LHCN-M2 (cell line): Measurements from ENCODE around the gene NR2F1. TPM values are rescaled to one million over a fixed set of nuclear protein-coding genes. Genes with fewer than 3 reads are reported as not detected.

Experiments
- DNase-seq: peaks from one replicate; pipeline ENCODE4 v3.0.0-alpha.2; 2012; ENCODE audit warnings: low read depth
- total RNA-seq: library from RNA; depleted of rRNA; stranded (reverse); fragments of >200 nt; gene quantifications from 2 replicates; pipeline ENCODE4 v1.2.3, GENCODE V29; 2014

The NR2F1 gene
- total RNA-seq, 1 experiment from 2014 or later: 16.8 TPM

- DNase-seq: no peak
These were observed 21.0 kb downstream of the NR2F1 start for GRCh38 chr5:93603793-93604643.

GRCh38 chr5:93604644-93605515 is 21.9 kb downstream of the NR2F1 start:
- DNase-seq: no peak

DNA sequence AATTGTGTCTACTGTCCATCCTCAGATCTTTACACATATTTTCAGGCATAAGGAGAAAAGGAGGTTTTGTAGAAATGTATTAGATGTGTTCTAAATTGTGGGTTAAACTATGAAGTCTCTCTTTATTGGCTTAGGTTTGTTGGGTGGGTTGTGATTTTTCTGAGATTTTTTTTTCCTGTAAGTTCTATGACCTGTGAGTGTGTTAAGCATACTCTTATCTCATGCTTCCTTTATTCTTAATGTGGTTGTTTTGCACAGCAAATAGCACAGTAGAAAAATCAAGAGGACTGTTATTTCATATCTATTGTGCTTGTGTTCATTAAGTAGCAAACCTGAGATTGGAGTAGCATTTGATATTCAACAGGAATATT is 23.3 kb downstream of the NR2F1 start:
- no peak for DNase-seq

DNA sequence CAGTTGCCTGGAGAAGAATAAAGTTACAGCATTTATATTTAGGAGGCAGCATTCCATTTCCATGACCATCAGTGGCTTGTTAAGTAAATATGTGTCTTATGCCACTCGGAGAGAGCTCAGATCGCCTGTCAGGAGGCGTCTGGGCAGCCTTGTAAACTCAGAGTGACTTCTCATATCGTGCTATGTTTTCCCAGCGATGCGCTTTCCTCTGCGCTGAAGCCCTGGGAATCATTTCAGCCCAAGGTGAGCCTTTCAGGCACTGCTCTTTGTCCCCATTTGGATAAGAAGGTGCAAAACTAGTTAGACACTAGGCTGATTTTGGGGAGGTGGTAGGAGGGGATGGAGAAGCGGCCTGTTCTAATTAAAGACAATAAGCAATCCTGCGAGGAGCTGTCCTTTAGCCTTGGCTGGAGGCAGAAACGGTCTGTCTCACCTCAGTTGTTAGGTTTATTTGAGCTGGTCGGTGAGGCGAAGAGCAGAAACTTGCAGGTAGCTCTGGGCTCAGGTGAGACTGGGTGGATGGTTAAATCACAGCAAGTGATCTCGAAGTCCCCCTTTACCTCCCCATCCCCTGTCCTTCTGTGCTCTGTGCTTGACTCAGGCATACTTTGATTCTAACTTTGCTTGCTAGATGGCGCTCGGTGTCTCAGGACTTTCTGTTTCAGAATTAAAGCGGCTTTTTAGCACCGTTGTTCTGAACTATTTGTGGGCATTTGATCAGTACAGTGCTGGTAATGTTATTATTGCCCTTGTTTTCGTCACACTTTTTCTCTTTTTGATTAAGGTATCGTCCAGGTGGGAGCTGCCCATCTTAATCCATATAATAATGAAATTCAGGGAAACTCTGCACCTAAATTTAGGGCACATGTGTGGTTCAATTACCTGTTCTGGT is 24.6 kb downstream of the NR2F1 start:
- peak; percentile 82 for DNase-seq

GRCh38 chr5:93608855-93609254 is 25.8 kb downstream of the NR2F1 start:
- no peak for DNase-seq

- no peak for DNase-seq
These were observed 26.7 kb downstream of the NR2F1 start for GRCh38 chr5:93609762-93610161.

GRCh38 chr5:93610581-93611272 is 27.7 kb downstream of the NR2F1 start:
- no peak for DNase-seq

DNA sequence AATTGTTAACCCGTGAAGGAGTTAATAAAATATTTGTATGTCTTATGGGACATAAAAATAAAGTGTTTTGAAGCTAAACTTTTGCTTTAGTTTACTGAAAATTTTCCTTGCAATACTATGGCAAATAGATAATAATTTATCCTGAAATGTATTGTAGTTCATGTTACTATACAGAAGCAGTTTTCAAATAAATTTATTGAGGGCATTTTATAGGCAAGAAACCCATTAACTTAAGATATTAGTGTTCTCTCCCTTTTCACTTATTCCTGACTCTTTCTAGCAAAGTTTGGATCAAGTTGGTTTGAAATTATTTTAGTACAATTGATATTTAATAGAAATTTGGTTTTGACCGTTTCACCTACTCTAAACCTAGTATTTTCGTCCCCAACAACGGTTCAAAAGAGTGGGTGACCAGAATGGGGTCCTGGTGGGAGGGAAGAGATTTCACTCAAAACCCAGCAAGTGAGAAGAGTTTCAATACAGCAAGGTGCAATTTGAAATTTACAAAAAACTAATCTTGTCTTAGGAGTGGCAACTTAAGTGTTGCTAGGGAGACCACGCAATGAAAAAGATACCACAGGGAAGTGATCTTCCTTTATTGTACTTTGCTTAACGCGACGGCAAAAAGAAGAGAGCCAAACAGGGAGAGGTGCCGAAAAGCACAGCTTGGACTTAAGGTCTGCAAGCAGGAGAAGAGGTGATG is 28.4 kb downstream of the NR2F1 start:
- no peak for DNase-seq

DNA sequence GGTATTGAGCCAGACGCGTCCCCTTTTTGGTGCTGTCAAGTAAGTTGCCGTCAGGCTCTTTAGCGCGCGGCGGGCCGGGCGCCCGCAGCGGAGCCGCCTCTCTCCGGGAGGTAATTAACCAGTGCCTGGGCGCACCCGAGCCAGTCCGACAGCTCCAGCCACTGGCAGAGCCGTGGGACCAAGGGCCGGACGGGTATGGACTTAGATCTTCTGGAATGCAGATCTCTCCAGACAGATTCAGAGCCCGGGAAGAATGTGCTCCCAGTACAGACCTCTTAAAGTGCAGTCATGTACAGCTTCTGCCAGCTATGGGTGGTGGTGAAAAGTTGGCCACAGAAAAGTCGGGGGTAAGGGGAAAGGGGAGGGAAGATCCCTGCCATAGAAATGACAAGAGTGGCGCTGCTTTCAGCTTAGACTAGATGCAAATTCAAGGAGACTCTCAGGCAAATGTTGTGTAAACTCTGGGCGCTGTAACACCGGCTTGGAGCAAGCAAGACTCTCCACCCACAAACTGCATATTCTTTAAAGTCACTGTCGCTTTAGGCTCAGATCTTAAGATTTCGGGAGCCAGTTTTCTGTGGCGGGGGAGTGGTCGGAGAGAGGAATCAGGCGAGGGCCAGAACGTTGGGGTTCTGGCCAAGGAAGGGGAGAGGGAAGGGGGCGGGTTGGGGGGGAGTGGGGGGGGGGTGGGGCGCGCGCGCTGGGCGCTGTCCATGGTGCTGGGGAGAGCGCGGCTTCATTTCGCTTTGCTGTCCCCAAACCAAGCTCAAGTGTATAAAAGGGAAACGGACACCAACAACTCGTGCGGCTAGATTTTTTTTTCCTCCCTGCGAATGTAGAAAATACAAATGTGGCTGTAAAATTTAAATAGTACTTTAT is 29.2 kb downstream of the NR2F1 start:
- DNase-seq: peak; percentile 32

- DNase-seq: no peak
These were observed 29.8 kb downstream of the NR2F1 start for GRCh38 chr5:93612855-93613243.

GRCh38 chr5:93616538-93617174 is 33.6 kb downstream of the NR2F1 start:
- DNase-seq: no peak

DNA sequence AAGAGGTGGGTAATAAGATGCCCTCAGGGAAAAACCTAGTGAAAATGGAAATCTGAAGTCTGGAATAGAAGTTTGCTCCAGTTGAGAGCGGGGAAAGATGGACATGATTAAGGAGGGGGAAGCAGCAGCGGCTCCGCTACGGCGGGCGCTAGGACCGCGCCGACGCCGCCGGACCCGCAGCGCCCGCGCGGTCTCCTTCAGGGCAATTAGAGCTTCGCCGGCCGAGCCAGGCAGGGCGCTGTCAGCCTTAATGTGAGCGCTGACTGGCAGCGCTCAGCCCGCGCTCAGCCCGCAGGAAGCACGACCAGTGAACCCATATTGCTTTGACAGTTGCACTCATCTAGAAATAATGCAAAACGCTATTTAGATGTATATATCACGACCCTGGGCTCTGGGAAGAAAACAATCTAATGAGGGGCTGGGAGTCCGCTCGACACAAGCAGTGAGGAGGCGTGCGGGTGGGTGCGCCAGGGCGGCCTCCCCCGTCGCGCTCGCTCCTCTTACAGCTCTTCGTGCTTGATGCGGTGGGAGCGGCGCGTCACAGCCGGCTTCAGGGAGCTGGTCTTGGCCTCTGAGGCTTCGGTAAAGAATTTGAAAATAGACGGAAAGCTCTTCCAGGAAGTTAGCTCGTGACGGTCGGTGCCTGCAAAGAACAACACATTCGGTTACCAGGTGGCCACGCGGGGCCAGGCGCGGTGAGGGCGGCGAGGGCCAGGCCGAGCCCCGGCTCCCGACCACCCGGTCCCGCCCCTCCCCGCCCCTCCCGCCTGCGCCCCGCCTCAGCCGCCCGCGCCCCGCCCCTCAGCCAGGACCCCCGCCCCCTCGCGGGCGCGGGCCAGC is 37.7 kb downstream of the NR2F1 start:
- peak; percentile 74 for DNase-seq

- peak; percentile 84 for DNase-seq
These were observed 38.3 kb downstream of the NR2F1 start for GRCh38 chr5:93621327-93621798.

DNA sequence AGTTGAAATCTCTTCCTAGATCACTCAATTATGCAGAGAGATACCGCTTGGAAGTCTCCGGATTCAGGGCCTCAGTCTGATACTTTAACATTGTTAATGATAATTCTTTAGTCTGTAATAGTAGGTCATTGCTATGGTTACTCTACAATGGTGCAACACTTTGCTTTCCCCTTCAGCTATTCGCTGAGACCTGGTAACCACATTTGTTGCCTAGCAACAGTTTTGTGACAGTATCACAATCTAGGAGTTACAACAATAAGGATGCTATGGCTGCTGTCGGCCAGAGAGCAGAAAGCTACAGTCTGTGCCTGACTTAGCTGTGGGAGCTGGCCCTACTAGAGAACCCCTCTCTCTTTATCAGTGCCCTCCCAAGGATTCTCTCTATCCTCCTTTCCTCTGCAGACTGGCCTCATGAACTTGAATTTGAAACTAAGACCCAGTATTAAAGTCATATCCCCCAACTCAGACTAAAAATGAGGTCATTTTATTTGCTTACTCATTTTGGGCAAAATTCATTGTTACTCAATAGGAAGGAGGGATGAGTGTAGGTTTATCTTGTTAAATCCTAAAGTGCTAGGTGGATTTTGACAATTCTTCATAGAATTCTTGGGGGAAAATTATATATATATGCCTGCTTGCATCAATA is 39.3 kb downstream of the NR2F1 start:
- DNase-seq: peak; percentile 80

DNA sequence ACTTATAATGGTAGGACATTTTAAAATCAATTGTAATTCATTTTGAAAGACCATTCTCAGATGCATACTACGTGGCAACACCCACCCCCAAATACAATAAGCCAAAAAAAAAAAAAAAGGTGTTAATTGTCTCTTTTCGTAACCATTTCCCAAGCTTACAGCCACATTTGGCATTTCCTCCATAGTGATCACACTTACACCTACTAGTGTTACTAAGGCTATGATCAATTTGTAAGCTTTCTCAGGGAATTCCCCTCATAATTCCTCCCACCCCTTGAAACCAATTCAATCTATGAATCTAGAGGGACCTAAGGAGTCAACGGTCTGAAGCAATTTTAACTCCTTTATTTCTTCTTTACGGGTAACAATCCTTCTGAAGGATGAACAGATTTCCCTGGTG is 40.1 kb downstream of the NR2F1 start:
- no peak for DNase-seq

DNA sequence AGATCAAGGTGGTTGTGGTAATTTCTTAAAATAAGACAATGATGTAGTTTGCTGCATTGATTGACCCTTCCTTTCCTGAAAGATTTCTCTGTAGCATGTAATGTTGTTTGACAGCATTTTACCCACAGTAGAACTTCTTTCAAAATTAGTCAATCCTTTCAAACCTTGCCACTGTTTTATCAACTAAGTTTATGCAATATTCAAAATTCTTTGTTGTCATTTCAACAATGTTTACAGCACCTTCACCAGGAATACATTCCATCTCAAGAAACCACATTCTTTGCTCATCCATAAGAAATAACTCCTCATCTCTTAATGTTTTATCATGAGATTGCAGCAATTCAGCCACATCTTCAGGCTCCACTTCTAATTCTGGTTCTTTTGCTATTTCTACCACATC is 43.8 kb downstream of the NR2F1 start:
- no peak for DNase-seq

GRCh38 chr5:93632327-93632726 is 49.3 kb downstream of the NR2F1 start:
- no peak for DNase-seq
